ENCODE measurements around the gene RUNX2. TPM values are rescaled to one million over a fixed set of nuclear protein-coding genes. Genes with fewer than 3 reads are reported as not detected.

RUNX2 gene
- total and polyA plus RNA-seq, 2 experiments from 2014 or later: 0.66 to 1.7 TPM

DNA sequence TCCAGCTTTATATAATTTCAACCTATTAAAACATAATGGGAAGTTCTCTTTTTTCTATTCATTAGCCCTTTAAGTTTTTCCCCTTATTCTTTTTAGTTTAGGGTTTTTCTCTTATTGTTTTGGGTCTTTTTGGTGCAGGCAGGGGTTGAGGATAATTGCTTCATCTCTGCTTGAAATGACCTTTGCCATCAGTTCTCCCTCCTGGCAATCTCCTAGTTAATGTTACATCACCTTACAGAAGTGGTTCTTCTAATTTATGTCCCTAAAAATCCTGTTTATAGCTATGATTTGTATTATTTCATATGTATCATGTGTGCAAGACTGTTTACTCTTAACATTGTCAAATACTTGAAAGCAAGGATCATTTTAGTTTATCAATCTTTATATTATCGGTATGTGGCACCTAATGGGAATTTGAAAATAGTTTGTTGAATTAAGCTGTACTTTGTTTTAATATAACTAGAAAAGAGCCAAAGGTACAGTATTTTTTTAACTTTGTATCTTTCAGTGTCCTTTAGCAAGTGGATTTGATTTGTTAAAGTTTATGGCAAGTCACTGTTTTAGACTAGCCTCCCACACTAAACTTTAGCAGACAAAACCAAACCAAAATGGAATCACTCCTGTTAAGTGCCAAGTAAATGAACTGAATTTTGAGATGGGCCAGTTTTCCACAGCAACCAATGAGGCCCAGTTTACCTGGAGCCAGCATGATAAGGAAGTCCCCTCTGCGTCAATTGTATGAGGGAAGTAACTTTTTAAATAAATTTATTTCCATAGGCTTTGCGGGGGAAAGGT is 26.6 kb upstream of the RUNX2 start (continued):
- TF ChIP-seq, protein P1, sequence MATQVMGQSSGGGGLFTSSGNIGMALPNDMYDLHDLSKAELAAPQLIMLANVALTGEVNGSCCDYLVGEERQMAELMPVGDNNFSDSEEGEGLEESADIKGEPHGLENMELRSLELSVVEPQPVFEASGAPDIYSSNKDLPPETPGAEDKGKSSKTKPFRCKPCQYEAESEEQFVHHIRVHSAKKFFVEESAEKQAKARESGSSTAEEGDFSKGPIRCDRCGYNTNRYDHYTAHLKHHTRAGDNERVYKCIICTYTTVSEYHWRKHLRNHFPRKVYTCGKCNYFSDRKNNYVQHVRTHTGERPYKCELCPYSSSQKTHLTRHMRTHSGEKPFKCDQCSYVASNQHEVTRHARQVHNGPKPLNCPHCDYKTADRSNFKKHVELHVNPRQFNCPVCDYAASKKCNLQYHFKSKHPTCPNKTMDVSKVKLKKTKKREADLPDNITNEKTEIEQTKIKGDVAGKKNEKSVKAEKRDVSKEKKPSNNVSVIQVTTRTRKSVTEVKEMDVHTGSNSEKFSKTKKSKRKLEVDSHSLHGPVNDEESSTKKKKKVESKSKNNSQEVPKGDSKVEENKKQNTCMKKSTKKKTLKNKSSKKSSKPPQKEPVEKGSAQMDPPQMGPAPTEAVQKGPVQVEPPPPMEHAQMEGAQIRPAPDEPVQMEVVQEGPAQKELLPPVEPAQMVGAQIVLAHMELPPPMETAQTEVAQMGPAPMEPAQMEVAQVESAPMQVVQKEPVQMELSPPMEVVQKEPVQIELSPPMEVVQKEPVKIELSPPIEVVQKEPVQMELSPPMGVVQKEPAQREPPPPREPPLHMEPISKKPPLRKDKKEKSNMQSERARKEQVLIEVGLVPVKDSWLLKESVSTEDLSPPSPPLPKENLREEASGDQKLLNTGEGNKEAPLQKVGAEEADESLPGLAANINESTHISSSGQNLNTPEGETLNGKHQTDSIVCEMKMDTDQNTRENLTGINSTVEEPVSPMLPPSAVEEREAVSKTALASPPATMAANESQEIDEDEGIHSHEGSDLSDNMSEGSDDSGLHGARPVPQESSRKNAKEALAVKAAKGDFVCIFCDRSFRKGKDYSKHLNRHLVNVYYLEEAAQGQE (IDR thresholded peaks at IDR 0.05; ENCODE audit: unreplicated experiment): no peak

DNA sequence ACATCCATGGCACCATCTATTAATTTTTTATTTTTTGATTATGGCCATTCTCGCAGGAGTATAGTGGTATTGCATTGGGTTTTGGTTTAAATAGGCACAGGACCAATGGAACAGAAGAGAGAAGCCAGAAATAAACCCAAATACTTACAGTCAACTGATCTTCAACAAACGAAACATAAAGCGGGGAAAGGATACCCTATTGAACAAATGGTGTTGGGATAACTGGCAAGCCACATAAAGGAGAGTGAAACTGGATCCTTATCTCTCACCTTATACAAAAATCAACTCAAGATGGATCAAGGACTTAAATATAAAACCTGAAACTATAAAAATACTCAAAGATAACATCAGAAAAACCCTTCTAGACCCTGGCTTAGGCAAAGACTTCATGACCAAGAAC is 25.3 kb upstream of the RUNX2 start:
- no peak overlapping the region for H3K4me2 ChIP-seq
- H3K79me2 ChIP-seq (replicated peaks; ENCODE audit: insufficient read depth): peaks cover 5% of the 10 kb centered on the region
- H2AFZ ChIP-seq: no peak overlapping the region
- no peaks in the 10 kb centered on the region for H3K4me1 Mint-ChIP-seq
- H3F3A ChIP-seq (replicated peaks; ENCODE audit: low read depth): no peaks in the 10 kb centered on the region
- H3K36me3 ChIP-seq (ENCODE audit: insufficient read depth): 0 out of 2 replicates have a peak, but pooled peaks cover 3% of the 10 kb centered on the region
- no peak overlapping the region for H3K4me3 Mint-ChIP-seq
- no peak overlapping the region for H3K4me3 ChIP-seq
- H4K20me1 ChIP-seq (replicated peaks; ENCODE audit: insufficient read depth): no peaks in the 10 kb centered on the region
- H3K27me3 ChIP-seq (ENCODE audit: insufficient read depth): no peaks in the 10 kb centered on the region
- H3K27ac ChIP-seq (ENCODE audit: low read depth): no peak overlapping the region
- H3K27ac Mint-ChIP-seq: no peak overlapping the region
- peaks cover 30% of the 10 kb centered on the region for H3K9me3 Mint-ChIP-seq
- H3K9me2 ChIP-seq (ENCODE audit: insufficient read depth): no peaks in the 10 kb centered on the region; the same call in 1 of the 2 replicates
- no peak for DNase-seq (ENCODE audit: low spot score)
- no peaks in the 10 kb centered on the region for H3K4me1 ChIP-seq (ENCODE audit: insufficient read depth)
- H3K36me3 Mint-ChIP-seq (ENCODE audit: low read depth): peaks cover 32% of the 10 kb centered on the region
- peaks cover 1% of the 10 kb centered on the region for H3K27me3 Mint-ChIP-seq (ENCODE audit: insufficient read depth, low read depth, poor library complexity)
- ATAC-seq: no peak
- no peak for TF ChIP-seq EZH2phosphoT487 (IDR thresholded peaks at IDR 0.05; ENCODE audit: unreplicated experiment)
- TF ChIP-seq, protein P2, sequence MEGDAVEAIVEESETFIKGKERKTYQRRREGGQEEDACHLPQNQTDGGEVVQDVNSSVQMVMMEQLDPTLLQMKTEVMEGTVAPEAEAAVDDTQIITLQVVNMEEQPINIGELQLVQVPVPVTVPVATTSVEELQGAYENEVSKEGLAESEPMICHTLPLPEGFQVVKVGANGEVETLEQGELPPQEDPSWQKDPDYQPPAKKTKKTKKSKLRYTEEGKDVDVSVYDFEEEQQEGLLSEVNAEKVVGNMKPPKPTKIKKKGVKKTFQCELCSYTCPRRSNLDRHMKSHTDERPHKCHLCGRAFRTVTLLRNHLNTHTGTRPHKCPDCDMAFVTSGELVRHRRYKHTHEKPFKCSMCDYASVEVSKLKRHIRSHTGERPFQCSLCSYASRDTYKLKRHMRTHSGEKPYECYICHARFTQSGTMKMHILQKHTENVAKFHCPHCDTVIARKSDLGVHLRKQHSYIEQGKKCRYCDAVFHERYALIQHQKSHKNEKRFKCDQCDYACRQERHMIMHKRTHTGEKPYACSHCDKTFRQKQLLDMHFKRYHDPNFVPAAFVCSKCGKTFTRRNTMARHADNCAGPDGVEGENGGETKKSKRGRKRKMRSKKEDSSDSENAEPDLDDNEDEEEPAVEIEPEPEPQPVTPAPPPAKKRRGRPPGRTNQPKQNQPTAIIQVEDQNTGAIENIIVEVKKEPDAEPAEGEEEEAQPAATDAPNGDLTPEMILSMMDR (conservative IDR thresholded peaks at IDR 0.05; ENCODE audit: low read depth in 2 of 2): no peak
- TF ChIP-seq, protein P1 (IDR thresholded peaks at IDR 0.05; ENCODE audit: unreplicated experiment): no peak
- no peak for TF ChIP-seq NANOG (IDR thresholded peaks at IDR 0.05; ENCODE audit: borderline replicate concordance)
- TF ChIP-seq CREB1 (CRISPR knock-in tag; IDR thresholded peaks at IDR 0.05; ENCODE audit: low read depth): no peak
- TF ChIP-seq, protein P3, sequence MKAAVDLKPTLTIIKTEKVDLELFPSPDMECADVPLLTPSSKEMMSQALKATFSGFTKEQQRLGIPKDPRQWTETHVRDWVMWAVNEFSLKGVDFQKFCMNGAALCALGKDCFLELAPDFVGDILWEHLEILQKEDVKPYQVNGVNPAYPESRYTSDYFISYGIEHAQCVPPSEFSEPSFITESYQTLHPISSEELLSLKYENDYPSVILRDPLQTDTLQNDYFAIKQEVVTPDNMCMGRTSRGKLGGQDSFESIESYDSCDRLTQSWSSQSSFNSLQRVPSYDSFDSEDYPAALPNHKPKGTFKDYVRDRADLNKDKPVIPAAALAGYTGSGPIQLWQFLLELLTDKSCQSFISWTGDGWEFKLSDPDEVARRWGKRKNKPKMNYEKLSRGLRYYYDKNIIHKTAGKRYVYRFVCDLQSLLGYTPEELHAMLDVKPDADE (IDR thresholded peaks at IDR 0.05): no peak
- no peak for TF ChIP-seq ZNF114 (CRISPR knock-in tag; IDR thresholded peaks at IDR 0.05)
- no peak for TF ChIP-seq EZH2 (IDR thresholded peaks at IDR 0.05; ENCODE audit: low read depth, unreplicated experiment)
